M059J (cell line): ENCODE results near the gene TRIM10. TPM values are rescaled to one million over a fixed set of nuclear protein-coding genes. Genes with fewer than 3 reads are reported as not detected.
"Not testable (repeated sequence)": the region's sequence is repeated elsewhere in the genome, so short reads cannot be mapped to it uniquely, and the experiment has no call there.

ENCODE experiments used
- DNase-seq: peaks from one replicate; pipeline ENCODE4 v3.0.0-alpha.2; 2012; ENCODE audit warnings: low read depth
- total RNA-seq: library from RNA; depleted of rRNA; stranded (reverse); fragments of >200 nt; shearing (Covaris generic); gene quantifications from 2 replicates; pipeline ENCODE4 v1.2.3, GENCODE V29; 2014

Gene TRIM10
- total RNA-seq, 1 experiment from 2014 or later: not detected

DNA sequence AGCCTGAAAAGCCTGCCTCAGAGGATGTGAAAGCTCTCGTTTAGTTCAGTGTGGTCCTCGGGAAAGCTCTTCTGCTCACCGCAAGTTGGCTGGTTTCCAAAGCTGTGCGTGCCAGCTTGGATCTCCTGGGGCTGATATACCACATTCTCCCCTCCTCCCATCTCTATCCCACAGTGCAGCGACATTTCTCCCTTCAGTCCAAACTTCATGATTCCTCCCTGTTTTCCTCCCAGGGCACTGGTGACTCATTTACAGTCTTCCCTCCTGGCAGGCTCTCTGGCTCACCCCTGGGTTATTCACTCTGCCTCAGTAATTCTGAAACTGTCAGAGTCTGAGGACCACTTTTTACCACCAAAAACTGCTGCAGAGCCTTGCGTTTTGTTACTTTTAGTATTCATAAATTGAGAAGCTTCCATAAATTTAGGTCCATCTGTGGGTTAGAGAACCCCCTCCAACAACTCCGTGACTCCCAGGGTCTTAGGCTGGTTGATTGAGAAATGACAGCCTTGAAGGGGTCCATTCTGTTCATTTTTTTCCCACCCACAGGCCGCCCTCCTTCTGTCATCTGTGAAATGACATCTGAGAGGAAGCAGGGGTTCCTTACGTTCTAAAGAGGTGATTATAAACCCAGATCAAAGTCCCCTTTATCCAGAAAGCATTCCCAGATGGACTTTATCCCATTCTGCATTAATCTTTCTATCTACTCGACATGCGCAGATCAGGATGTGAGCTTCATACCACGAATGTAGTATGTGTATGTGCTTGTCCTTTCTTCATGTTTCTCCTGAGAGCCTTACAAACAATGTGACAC lies 6.1 kb downstream of the TRIM10 start:
- DNase-seq: peak; percentile 100

DNA sequence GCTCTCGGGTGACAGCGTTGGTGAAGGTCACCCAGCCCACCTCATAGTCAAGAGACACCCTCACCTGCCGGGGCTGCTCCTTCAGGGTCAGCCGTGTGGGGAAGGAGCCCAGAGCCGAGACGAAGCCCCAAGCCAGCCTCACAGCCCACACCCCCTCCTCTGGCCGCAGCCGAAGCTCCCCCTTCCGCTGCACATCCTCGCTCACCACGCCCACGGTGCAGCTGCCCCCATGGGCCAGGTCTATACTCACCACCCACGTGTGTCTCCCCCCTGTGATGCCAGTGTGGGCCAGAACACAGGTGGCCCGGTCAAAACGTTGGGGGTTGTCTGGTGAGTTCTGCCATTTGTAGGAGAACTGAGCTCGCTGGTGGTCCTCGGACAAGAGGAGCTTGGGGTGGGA lies 7.0 kb downstream of the TRIM10 start:
- DNase-seq: no peak

DNA sequence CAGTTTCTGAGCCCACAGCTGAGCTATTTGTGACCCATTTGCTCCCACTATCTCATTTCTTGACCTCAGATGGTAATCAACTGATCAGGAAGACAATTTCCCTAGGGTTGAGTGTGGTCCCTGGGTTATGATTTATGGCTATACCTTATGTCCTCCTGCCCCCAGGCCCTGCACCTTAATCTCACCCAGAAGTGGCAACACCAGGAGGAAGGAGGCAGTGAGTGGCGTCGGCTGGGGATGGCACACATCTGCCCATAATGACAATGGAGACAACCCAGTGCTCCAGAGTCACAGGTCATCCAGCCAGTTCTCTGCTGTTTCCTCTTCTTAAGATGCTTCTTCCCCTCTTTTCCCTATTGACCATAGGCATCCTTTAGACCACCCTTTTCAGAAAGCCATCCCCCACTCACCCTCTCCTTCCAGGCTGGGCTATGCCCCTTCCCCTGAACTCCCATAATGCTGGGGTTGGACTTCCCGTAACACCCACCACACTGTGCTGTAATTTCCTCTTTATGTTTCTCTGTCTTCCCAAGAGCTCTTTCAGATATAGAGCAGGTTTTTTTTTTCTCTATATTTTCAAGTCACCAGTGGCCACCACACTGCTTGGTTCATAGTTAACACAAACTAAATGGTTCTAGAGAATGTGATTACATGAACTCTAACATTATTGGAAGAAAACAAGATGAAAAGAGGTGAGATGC lies 8.0 kb downstream of the TRIM10 start:
- no peak for DNase-seq

DNA sequence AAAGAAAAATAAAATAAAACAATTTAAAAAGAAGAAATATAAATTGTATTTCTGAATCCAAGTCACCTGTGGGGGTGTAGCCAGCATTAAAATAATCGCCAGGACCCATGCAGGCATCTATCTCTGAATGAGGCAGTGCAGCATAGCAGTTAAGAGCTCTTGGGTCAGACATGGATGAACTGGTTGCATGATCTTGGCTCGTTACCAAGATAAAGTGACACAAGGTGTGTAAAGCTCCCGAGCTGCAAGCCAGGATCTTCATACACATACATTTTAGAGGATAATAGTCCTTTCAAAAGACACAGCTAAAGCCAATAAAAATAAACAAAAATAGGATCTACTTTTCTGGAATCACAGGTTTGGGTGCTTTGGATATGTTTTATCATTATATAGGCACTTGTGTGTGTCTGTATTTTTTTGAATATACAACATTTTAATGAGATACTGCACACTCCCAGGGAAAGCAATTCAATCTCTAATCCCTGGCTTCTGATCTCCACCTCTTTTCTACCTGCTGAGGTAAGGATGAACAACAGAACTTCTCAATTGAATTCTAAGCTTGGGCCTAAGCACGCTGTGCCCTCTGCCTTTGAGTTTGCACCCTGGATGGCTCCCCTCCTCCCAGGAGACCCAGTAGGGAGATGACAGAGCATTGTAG lies 8.9 kb downstream of the TRIM10 start:
- DNase-seq: no peak

DNA sequence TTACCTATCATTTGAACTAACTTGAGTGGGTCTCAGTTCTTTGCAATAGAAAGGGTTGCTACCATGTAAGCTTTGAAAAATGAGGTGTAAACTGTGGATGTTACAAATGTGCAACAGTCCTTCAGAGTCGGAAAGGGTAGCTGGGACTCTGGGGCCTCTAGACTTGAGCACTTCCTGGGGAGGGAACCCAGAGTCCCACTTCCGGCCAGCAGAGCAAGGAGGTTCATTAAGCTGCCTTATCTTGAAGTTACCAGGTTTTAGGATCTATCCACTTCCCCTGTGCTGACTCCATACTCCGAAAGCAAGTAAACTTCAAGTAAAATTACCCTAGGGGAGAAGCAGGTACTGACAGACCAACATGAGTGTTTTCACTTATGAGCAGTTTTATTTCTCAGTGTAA lies 9.4 kb downstream of the TRIM10 start:
- DNase-seq: no peak

DNA sequence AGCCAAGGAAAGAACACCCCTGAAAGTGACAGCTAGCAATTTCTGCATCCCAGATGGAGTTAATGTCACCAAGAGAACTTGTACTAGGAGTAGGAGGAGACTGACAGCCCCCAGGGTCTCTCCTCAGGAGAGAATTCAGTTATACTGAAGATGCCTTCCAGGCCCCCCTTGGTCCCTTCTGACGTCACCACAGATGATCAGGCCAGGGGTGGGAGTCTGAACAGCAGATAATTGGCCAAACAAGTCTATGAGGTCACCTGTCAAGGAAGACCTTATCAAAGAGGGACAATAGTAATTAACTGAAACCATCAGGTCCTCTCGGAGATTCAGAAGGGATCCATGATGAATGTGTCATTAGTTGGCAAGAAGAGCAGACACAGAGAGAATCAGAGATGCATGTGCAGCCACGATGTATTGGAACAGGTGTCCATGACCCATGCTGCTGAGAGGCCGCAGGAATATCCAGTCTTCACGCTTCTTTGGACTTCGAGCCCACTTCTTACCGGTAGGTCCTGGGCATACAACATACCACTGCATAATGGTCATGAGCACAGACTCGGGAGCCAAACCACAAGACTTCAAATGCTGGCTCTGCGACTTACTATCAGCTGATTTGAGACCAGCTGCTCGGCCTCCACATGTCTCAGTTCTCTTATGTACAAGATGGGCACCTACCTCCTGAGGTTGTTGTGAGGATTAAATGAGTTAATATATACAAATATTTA lies 10.2 kb downstream of the TRIM10 start:
- peak; percentile 82 for DNase-seq

DNA sequence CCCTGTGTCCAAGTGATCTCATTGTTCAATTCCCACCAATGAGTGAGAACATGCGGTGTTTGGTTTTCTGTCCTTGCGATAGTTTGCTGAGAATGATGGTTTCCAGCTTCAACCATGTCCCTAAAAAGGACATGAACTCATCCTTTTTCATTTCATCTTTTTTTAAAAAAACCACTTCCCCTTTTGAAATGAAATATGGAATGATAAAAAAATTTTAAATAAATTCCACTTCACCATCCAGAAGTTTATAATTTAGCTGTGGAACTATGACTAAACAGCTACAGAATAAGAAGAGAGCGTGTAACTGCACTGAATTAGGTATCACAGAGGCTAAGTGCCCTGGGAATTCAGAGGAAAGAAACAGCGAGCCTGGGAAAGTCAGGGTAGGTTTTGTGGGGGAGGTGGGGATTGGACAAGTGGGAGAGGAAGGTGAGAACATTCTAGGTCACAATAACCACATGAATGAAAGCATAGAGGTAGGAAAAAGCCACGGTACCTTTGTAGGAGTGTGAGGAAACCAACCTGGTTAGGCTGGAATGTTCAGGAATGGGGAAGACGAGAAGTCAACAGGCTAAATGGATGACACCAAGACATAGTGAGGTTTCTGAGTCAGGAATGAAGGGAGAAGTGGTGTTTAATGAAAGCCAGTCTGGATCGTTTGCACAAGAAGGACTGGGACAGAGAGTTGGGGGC lies 11.0 kb downstream of the TRIM10 start:
- peak; percentile 34 for DNase-seq

DNA sequence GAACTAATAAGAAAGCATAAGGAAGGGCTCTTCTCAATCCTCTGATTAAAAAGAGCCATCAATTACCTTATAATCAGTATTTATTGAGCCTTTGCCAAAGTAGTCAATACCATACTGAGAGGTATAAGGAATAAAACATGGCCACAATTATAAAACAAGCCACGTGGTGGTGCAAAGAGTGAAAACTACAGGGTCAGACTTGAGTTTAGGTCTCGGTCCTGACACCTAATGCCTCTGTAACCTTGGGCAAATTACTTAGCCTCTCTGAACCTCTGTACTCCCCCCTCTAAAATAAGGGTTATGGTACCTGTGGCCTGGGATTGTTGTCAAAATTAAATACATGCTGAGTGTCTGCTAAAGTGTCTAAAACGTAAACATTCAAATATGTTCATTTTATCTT lies 11.8 kb downstream of the TRIM10 start:
- DNase-seq: no peak

DNA sequence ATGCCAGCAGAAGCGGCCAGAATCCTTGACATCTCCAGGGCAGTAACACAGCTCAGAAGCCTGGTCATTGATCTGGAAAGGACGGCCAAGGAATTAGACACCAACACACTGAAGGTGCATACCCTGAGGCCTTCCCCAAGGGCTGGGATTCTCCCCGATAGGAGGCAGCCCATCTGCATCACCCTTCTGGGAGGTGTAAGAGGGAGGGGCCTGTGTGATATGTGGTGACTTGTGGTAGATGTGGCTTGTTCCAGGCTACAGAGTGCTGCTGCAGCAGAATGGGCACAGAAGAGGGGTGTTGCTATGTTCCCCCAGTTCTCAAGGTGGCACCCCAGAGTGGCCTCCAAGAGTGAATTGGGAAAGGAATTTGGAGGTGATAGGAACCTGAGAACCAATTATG lies 13.9 kb downstream of the TRIM10 start:
- no peak for DNase-seq

DNA sequence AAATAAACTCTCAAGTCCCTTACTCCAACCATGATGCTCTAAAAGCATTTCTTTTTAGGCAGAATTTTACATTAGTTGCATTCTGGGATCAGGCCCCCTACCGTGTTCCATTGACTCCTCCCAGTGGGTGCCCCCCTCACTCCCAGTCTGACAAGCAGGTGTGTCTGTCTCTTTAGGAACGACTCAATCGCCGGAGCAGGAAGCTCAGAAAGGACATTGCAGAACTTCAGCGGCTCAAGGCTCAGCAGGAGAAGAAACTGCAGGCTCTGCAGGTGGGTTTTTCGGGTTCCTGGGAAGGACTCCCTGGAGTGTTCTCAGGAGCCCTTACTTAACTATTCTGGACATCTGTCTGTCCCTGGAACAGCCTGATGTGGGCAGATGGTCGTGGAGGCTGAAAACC lies 15.2 kb downstream of the TRIM10 start:
- DNase-seq: no peak

DNA sequence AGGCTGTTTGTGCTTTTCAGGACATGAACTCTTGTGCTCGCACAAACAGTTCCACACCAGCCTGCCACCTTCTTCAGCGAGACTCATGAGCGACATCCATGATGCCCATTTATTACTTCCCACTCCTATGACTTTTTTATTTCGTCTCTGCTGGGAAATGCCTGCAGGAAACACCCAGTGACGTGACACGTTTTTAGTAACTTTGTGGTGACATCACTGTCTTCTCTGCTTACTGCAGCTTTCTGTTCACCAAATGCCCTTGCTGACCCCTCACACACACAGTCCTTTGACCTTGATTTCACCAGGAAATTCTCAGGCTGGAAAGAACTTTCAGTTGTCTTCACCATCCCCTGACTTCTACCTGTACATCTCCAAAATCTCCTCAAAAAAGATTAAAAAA lies 16.2 kb downstream of the TRIM10 start:
- DNase-seq: no peak

DNA sequence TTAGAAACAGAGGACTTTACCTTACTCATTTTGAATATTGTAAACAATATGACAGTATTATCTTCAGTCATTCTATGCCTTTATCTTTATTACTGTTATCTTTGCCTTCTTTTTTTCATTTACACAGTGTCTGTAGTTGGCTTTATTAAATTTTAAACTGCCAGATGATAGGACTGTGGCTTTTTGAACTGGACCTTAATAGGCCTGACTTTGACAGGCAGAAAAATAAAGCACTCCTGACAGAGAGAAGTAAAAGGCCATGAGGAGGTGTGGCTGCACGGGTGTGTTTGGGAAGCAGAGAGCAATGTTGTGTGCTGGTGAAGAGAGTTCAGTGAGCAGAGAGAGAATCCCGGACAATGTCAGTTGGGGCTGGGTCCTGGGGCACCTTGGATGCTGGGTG lies 17.2 kb downstream of the TRIM10 start:
- no peak for DNase-seq

DNA sequence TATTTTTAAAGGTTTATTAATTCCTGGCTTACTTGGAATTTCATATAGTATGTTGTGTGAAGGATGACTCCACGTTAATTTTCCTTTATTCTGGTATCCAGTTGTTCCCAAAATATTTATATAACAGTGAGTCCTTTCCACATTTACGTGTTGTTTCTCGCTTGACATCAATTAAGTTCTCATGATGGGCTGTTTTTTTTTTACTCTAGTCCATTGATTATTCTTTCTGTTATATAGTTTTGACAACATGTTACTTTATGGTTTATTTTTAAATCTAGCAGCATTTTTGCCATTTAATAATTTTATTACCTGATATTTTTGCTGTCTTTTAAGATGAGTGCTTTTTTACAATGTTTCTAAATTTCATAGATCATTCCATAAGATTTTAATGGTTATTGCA lies 18.3 kb downstream of the TRIM10 start:
- no peak for DNase-seq

DNA sequence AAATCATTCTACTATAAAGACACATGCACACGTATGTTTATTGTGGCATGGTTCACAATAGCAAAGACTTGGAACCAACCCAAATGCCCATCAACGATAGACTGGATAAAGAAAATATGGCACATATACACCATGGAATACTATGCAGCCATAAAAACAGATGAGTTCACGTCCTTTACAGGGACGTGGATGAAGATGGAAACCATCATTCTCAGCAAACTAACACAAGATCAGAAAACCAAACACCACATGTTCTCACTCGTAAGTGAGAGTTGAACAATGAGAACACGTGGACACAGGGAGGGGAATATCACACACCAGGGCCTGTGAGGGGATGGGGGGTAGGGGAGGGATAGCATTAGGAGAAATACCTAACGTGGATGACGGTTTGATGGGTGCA lies 20.8 kb downstream of the TRIM10 start:
- DNase-seq: not testable (repeated sequence)

DNA sequence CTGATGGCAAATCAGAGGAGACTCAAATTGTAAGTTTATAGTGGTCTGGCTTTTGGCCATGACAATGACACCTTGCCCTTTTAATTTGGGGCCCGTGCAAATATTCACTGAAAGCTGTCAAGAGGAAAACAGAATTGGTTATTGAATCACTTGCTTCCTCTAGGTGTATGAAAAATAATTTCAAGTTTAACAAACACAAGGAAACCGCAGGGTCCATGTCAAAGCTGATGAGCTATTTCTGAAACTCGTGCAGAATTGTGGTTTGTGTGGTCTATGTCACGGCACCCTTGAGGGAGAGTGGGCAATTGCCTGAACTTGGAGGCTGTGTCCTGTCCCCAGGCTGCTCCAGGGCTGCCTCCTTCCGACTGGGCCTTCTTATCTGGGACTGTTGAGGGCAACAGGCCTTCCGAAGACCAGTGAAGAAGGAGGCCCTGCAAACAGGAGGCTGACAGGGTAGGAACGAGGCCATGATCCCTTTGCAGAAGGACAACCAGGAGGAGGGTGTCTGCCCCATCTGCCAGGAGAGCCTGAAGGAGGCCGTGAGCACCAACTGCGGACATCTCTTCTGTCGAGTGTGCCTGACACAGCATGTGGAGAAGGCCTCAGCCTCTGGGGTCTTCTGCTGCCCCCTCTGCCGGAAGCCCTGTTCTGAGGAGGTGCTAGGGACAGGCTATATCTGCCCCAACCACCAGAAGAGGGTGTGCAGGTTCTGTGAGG lies 24.3 kb downstream of the TRIM10 start:
- no peak for DNase-seq

DNA sequence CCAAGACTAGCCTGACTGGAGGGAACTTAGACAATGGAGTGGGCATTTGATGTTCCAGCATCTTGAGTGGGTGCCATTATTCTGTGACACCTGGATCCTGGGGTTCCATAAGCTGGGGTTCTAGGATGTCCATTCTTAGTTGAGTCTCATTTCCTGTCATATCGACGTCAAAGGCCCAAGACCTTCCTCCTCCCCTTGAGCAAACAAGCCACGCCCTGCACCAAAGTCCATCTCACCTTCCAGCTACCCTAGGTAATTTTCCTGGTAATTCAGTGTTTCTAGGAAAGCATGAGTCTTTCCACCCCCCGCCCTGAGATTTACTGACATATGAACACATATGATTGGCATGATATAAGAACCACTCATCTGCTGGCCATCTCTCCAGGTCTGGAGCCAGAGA lies 25.3 kb downstream of the TRIM10 start, which contains the start of gene TRIM40:
TRIM40 (plus strand) TSS at position 384 of the 400 bp plus-strand sequence. CDS start 897 bp downstream, outside the sequence.
- DNase-seq: no peak

DNA sequence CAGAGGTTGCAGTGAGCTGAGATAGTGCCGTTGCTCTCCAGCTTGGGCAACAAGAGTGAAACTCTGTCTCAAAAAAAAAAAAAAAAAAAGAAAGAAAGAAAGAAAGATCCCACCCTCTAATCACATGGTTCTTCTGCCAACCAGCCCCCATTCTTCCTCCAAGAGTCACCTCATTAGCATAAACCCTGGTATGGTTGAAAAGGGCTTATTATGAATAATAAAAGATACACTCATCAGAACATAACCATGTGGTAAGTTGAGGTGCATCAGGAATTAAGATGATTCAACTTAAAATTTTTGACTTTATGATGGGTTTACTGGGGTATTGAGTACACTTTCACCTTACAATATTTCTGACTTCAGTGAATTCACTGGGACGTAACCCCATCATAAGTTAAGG lies 25.9 kb downstream of the TRIM10 start:
- DNase-seq: peak; percentile 53

DNA sequence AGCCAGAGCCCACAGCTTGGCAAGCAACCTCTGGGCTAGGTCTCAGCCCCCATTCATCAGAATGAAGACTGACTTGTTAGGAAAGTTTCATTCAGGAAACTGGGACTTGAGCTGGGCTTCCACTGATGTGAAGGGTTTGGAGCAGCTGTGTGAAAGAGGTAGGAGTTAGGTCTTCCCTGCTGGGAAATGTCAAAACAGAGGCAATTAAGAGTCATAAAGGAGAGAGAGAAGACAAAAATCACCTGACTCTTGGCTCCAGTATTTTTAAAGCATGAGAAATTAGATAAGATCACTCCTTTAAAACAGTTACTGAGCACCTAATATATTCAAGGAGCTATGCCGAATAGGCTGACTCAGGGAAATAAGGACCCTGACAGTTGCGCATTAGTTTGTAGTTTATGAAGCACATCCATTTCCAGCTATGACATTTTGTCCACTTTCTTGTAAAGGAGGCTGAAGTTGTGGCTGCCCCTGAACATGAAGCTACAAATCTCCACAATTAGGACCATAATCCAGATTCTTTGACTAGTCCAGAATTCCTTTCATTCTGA lies 29.0 kb downstream of the TRIM10 start:
- DNase-seq: no peak

DNA sequence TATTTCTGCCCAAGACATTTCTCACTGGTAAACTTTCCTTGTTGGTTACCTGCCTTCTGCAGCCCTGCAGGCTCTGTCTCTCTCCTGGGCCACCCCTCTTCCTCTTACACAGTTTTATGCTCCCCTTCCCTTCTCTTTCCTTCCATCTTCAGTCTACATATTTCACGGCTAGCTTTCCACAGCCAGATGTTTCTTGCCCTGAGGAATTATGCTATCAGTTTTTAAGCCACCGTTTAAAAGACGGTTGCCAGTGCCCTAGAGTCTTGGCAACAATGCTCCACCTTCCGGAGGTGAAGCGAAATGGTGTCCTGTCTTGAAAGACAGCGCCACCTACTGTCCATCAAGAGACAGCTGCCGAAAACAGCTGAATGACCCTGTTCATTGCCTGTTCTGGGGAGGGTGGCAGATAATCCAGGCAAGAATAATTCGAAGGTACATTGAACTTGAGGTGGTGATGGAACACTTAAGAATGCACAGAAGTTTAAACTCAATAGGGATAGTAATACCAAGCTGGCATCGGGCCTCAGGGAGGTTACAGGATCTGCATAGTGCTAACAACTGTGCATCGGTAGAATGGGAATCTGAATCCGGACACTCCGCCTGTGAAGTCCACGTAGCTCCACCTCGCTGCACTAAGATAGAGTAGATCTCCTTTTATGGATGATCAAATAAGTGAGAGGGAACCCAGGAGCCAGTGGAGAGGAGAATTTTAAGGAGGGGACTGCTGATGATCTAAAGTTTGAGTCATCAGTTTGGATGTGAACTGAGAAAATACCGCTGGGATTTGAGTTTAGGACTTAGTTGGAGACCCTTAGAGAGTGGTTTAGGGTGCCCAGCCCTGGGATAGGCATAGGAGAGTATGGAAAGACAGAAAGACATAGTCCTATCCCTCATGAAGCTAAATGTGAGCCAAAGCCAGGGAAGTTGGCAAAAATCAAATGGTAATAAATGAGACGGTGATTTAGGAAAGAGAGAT lies 29.8 kb downstream of the TRIM10 start:
- DNase-seq: peak; percentile 92
